Measurements from ENCODE around the gene CASP12.

The CASP12 gene

GRCh38 chr11:104917271-104918112 lies 19.2 kb upstream of the CASP12 start:
- TF ChIP-seq ARNTL (CRISPR knock-in tag; IDR thresholded peaks at IDR 0.05; ENCODE audit: borderline replicate concordance, low read depth): no peak
- TF ChIP-seq CSRNP3 (CRISPR knock-in tag; IDR thresholded peaks at IDR 0.05): no peak
- no peak for TF ChIP-seq GLIS3 (CRISPR knock-in tag; IDR thresholded peaks at IDR 0.05)
- TF ChIP-seq ISL1 (CRISPR knock-in tag; IDR thresholded peaks at IDR 0.05): no peak
- no peak for TF ChIP-seq PATZ1 (CRISPR knock-in tag; IDR thresholded peaks at IDR 0.05; ENCODE audit: borderline replicate concordance)
- TF ChIP-seq PPARA (CRISPR knock-in tag; IDR thresholded peaks at IDR 0.05; ENCODE audit: borderline replicate concordance): no peak
- TF ChIP-seq SNAI2 (CRISPR knock-in tag; IDR thresholded peaks at IDR 0.05): no peak
- peak; percentile 38 for ATAC-seq

- ATAC-seq: no peak
- no peak for TF ChIP-seq PATZ1 (CRISPR knock-in tag; IDR thresholded peaks at IDR 0.05; ENCODE audit: borderline replicate concordance)
- no peak for TF ChIP-seq ESRRG (CRISPR knock-in tag; IDR thresholded peaks at IDR 0.05)
- TF ChIP-seq TOX (CRISPR knock-in tag; IDR thresholded peaks at IDR 0.05; ENCODE audit: borderline replicate concordance): no peak
- TF ChIP-seq OSR1 (CRISPR knock-in tag; IDR thresholded peaks at IDR 0.05): no peak
- TF ChIP-seq CREB5 (CRISPR knock-in tag; IDR thresholded peaks at IDR 0.05; ENCODE audit: low read depth): no peak
- no peak for TF ChIP-seq ISL1 (CRISPR knock-in tag; IDR thresholded peaks at IDR 0.05)
- no peak for TF ChIP-seq SNAI2 (CRISPR knock-in tag; IDR thresholded peaks at IDR 0.05)
- no peak for TF ChIP-seq ZFP30 (CRISPR knock-in tag; IDR thresholded peaks at IDR 0.05)
- no peak for TF ChIP-seq TSHZ2 (CRISPR knock-in tag; IDR thresholded peaks at IDR 0.05)
- no peak for TF ChIP-seq ZNF70 (CRISPR knock-in tag; IDR thresholded peaks at IDR 0.05)
- TF ChIP-seq POU6F1 (CRISPR knock-in tag; IDR thresholded peaks at IDR 0.05; ENCODE audit: borderline replicate concordance, low read depth): no peak
- no peak for TF ChIP-seq ZNF565 (CRISPR knock-in tag; conservative IDR thresholded peaks at IDR 0.05; ENCODE audit: low read depth)
- no peak for TF ChIP-seq GLIS3 (CRISPR knock-in tag; IDR thresholded peaks at IDR 0.05)
- TF ChIP-seq CSRNP3 (CRISPR knock-in tag; IDR thresholded peaks at IDR 0.05): no peak
- TF ChIP-seq ZNF8 (CRISPR knock-in tag; IDR thresholded peaks at IDR 0.05): no peak
- TF ChIP-seq TCF4 (CRISPR knock-in tag; IDR thresholded peaks at IDR 0.05; ENCODE audit: borderline replicate concordance): no peak
- TF ChIP-seq PPARA (CRISPR knock-in tag; IDR thresholded peaks at IDR 0.05; ENCODE audit: borderline replicate concordance): no peak
- no peak for TF ChIP-seq BACH2 (CRISPR knock-in tag; IDR thresholded peaks at IDR 0.05; ENCODE audit: borderline replicate concordance)
- TF ChIP-seq CSDC2 (CRISPR knock-in tag; IDR thresholded peaks at IDR 0.05): no peak
Measured at GRCh38 chr11:104916442-104916841, 18.2 kb upstream of the CASP12 start.

All from SK-N-SH treated with all-trans-retinoic acid at 6 μM for 48 hours (cell line).